Skeletal muscle tissue (tissue), 4 donors: Measurements from ENCODE around the gene RNF115. TPM values are rescaled to one million over a fixed set of nuclear protein-coding genes. Genes with fewer than 3 reads are reported as not detected.
"Not testable (repeated sequence)": the region's sequence is repeated elsewhere in the genome, so short reads cannot be mapped to it uniquely, and the experiment has no call there.

Source experiments
- H3K27ac ChIP-seq: one replicate; pipeline ENCODE4 v1.7.0; 2013; ENCODE audit warnings: mild to moderate bottlenecking, low read depth, low read length, inconsistent platforms
- H3K27me3 ChIP-seq, 3 donors: one replicate each; pipeline ENCODE4 v1.7.0; 2013; ENCODE audit warnings: low read length in 3 of 3; ENCODE audit not compliant: control insufficient read depth in 3 of 3, insufficient read depth in 3 of 3
- H3K36me3 ChIP-seq, 3 donors: one replicate each; pipeline ENCODE4 v1.7.0; 2013; ENCODE audit warnings: low read length in 3 of 3; ENCODE audit not compliant: control insufficient read depth in 3 of 3, insufficient read depth in 3 of 3
- H3K4me1 ChIP-seq, 3 donors: one replicate each; pipeline ENCODE4 v1.7.0; 2013; ENCODE audit warnings: low read length in 3 of 3, mild to moderate bottlenecking in 3 of 3; ENCODE audit not compliant: control insufficient read depth in 3 of 3, insufficient read depth in 3 of 3
- H3K4me3 ChIP-seq, 3 donors: one replicate each; pipeline ENCODE4 v1.7.0; 2013; ENCODE audit warnings: low read length in 3 of 3
- H3K9ac ChIP-seq, 3 donors: one replicate each; pipeline ENCODE4 v1.7.0; 2013; ENCODE audit warnings: low read length in 3 of 3, mild to moderate bottlenecking in 3 of 3, moderate library complexity in 2 of 3, low read depth in 1 of 3
- H3K9me3 ChIP-seq, 3 donors: one replicate each; pipeline ENCODE4 v1.7.0; 2013; ENCODE audit warnings: low read length in 3 of 3; ENCODE audit not compliant: control insufficient read depth in 3 of 3
- total RNA-seq: library from RNA; depleted of rRNA; stranded (reverse); fragments of >200 nt; gene quantifications from one replicate; pipeline ENCODE4 v1.2.3, GENCODE V29; 2014
- donor health status: Osteomylitis.

Gene RNF115
- total RNA-seq, 1 donor from 2014 or later, result 13.6 TPM

- Histone ChIP-seq H3K9me3 (no peaks in the 10 kb centered on the region), H3K4me1 (no peaks in the 10 kb centered on the region), H3K27me3 (no peaks in the 10 kb centered on the region), H3K36me3 (peaks cover 56 to 84% (median 74%) of the 10 kb centered on the region in 3 donors), H3K4me3 (no peak overlapping the region), H3K9ac (no peak overlapping the region), H3K27ac (no peak overlapping the region)
These were observed 76.3 kb downstream of the RNF115 start for GRCh38 chr1:145747398-145748247.

- no peaks in the 10 kb centered on the region for H3K4me1 ChIP-seq
- H3K9ac ChIP-seq, result no peak overlapping the region
- H3K4me3 ChIP-seq, result no peak overlapping the region
- H3K9me3 ChIP-seq, result no peaks in the 10 kb centered on the region
- H3K27ac ChIP-seq, result no peak overlapping the region
- H3K27me3 ChIP-seq, result no peaks in the 10 kb centered on the region
- peaks cover 14 to 34% (median 33%) of the 10 kb centered on the region in 3 donors for H3K36me3 ChIP-seq
These were observed 83.6 kb downstream of the RNF115 start for GRCh38 chr1:145740269-145740668.

GRCh38 chr1:145736191-145736590 is 87.7 kb downstream of the RNF115 start:
- Histone ChIP-seq H3K27ac (no peak overlapping the region), H3K27me3 (no peaks in the 10 kb centered on the region), H3K36me3 (peaks cover 0 to 2% (median 1%) of the 10 kb centered on the region in 3 donors), H3K9ac (no peak overlapping the region), H3K4me1 (no peaks in the 10 kb centered on the region), H3K9me3 (no peaks in the 10 kb centered on the region), H3K4me3 (no peak overlapping the region)

- H3K27ac ChIP-seq, result no peak overlapping the region
- no peaks in the 10 kb centered on the region for H3K4me1 ChIP-seq
- peaks cover 0 to 3% (median 0%) of the 10 kb centered on the region in 3 donors for H3K27me3 ChIP-seq
- no peak overlapping the region for H3K4me3 ChIP-seq
- no peaks in the 10 kb centered on the region for H3K9me3 ChIP-seq
- no peaks in the 10 kb centered on the region for H3K36me3 ChIP-seq
- H3K9ac ChIP-seq, result no peak overlapping the region
These were observed 93.0 kb downstream of the RNF115 start for GRCh38 chr1:145730900-145731299.

GRCh38 chr1:145730467-145730866 is 93.4 kb downstream of the RNF115 start:
- Histone ChIP-seq H3K36me3 (no peaks in the 10 kb centered on the region), H3K27me3 (peaks cover 0 to 3% (median 0%) of the 10 kb centered on the region in 3 donors), H3K27ac (no peak overlapping the region), H3K4me1 (no peaks in the 10 kb centered on the region), H3K9ac (no peak overlapping the region), H3K9me3 (no peaks in the 10 kb centered on the region), H3K4me3 (no peak overlapping the region)

- no peaks in the 10 kb centered on the region for H3K36me3 ChIP-seq
- H3K4me3 ChIP-seq, result no peak overlapping the region
- no peak overlapping the region for H3K27ac ChIP-seq
- H3K9ac ChIP-seq, result no peak overlapping the region
- peaks cover 0 to 3% (median 0%) of the 10 kb centered on the region in 3 donors for H3K27me3 ChIP-seq
- no peaks in the 10 kb centered on the region for H3K9me3 ChIP-seq
- H3K4me1 ChIP-seq, result no peaks in the 10 kb centered on the region
These were observed 94.0 kb downstream of the RNF115 start for GRCh38 chr1:145729666-145730436.

GRCh38 chr1:145729196-145729595 is 94.7 kb downstream of the RNF115 start:
- H3K9ac ChIP-seq, result no peak overlapping the region
- no peaks in the 10 kb centered on the region for H3K36me3 ChIP-seq
- no peaks in the 10 kb centered on the region for H3K4me1 ChIP-seq
- H3K4me3 ChIP-seq, result no peak overlapping the region
- no peak overlapping the region for H3K27ac ChIP-seq
- H3K27me3 ChIP-seq, result peaks cover 0 to 3% (median 0%) of the 10 kb centered on the region in 3 donors
- no peaks in the 10 kb centered on the region for H3K9me3 ChIP-seq

GRCh38 chr1:145726193-145726592 is 97.7 kb downstream of the RNF115 start:
- H3K36me3 ChIP-seq, H3K27ac ChIP-seq, H3K27me3 ChIP-seq, H3K9me3 ChIP-seq, H3K4me3 ChIP-seq, H3K4me1 ChIP-seq, H3K9ac ChIP-seq: not testable (repeated sequence)

GRCh38 chr1:145720878-145721671 is 102.8 kb downstream of the RNF115 start:
- peak overlapping the region; percentile 63 to 69 (median 66) for H3K4me3 ChIP-seq
- peak overlapping the region in 1 of 3 donors; percentile 64 for H3K9ac ChIP-seq
- H3K27me3 ChIP-seq, result peaks cover 0 to 11% (median 3%) of the 10 kb centered on the region in 3 donors
- no peak overlapping the region for H3K27ac ChIP-seq
- H3K4me1 ChIP-seq, result peaks cover 5 to 10% (median 10%) of the 10 kb centered on the region in 3 donors
- no peaks in the 10 kb centered on the region for H3K9me3 ChIP-seq
- H3K36me3 ChIP-seq, result no peaks in the 10 kb centered on the region
